NOMO-1 (cell line): Measurements from ENCODE around the gene CPN1.
A peak's percentile ranks its signal among the peaks of the same experiment; 100 is the strongest.
"Not testable (repeated sequence)": the region's sequence is repeated elsewhere in the genome, so short reads cannot be mapped to it uniquely, and the experiment has no call there.

ENCODE experiments used
- DNase-seq, 2 experiments: peaks; one replicate each; lab custom pipeline; 2025; ENCODE audit not compliant: unreplicated experiment in 2 of 2; lab: John Stamatoyannopoulos, UW

CPN1 gene

GRCh38 chr10:100025576-100025975 lies 56.1 kb downstream of the CPN1 start:
- DNase-seq: no peak

GRCh38 chr10:100024748-100025147 lies 56.9 kb downstream of the CPN1 start:
- no peak for DNase-seq

DNA sequence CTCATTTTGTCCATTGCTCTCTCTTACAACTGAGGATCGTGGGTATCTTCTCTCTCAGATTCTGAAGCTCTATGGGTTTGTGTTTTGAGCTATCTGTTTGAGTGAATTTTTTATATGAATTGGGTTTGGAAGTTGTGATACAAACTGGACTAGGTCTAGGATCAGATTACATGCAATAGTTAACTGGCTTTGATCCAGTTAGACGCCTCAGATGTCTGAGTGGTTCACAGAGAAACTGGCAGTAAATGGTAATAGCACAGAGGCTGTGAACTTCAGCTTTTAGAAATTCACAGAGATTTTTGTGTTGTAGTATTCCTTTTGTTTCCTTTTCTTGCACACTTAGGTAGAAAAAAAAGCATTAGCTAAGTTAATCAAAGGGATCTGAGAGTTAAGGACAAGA lies 59.3 kb downstream of the CPN1 start:
- no peak for DNase-seq

- no peak for DNase-seq
Observed at GRCh38 chr10:100021322-100021721, 60.3 kb downstream of the CPN1 start.

DNA sequence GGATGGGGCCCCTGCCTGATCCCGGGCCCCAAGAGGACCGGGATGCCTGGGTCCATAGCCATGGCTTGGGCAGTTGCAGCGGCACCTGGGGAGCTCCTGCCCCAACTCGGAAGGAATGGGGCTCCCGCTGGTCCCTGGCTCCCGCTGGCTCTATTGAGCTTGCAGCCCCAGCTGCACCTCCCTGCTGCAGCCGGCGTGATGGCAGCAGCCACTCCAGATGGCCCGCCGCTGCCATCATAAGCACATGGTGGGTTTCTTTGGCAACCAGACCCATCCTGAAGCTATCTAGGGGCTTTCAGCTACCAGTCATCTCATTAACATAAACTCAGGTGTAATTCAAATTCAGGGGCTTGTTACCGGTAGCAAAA lies 60.8 kb downstream of the CPN1 start:
- DNase-seq: no peak

DNA sequence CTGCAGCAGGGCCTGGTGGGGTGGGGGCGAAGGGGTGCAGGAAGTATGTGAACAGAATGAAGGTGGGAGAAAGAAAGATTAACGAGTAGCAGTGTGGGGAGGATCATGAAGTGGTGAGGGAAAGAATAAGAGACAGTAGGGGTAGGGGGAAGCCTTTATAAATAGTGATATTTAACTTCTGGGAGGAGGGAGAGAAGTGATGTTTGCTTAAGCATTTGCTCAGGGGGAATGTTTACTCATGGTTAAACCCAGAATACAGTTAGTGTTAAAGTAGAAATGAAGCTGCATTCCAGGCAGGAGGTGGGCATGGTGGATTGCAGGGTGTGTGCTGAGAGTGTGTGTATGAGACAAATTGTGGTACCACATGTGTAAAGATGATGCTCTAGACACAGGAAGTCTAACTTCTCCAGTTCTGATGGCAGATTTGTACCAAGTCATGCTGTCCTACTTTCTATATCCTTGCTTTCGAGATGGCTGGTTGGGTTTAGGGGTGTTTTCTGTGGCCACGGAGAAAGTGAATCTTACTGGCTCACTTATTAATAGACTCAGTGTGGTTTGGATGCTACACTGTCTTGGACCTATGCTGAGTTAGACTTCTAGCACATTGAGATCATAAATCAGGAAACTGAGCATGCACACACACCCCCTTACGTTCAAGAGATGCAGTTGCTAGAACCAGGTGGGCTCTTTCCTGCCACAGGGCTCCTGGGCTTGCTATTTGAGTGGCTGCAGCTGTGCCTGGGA lies 61.4 kb downstream of the CPN1 start:
- DNase-seq: no peak

- DNase-seq: no peak
Observed at GRCh38 chr10:100019787-100020141, 61.9 kb downstream of the CPN1 start.

DNA sequence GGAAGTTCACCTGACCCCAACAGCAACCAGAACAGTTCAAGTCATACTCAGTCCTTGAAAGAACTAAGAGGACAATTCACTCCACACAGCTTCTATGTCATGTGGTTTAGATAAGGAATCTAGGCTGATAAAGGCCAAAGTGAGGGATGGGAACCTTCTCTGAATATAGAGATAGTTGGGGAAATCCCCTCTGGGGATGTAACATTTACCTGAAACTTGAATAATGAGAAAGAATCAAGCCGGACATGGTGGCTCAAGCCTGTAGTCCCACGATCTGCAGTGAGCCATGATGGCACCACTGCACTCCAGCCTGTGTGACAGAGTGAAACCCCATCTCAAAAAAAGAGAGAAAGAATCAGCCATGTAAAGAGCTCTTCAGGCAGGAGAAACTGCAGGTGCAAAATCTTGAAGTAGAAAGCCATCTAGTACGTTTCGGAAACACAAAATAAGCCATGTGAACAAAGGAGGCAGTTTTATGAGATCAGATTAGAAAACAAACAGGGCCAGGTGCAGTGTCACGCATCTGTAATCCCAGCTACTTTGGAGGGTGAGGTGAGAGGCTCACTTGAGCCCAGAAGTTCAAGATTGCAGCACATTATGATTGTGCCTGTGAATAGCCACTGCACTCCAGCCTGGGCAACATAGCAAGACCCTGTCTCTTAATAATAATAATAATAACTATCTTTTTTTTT lies 67.5 kb downstream of the CPN1 start:
- DNase-seq: no peak

- DNase-seq: no peak
Observed at GRCh38 chr10:100013621-100014020, 68.0 kb downstream of the CPN1 start.

- not testable (repeated sequence) for DNase-seq
Observed at GRCh38 chr10:100011906-100012305, 69.8 kb downstream of the CPN1 start.

- peak; percentile 68 to 86 for DNase-seq
Observed at GRCh38 chr10:100009793-100010676, 71.6 kb downstream of the CPN1 start, which contains the start of gene DNMBP. Gene DNMBP, minus strand, starts transcription at chr10:100009947. Its CDS starts 37,823 bp downstream, at chr10:99972124.

DNA sequence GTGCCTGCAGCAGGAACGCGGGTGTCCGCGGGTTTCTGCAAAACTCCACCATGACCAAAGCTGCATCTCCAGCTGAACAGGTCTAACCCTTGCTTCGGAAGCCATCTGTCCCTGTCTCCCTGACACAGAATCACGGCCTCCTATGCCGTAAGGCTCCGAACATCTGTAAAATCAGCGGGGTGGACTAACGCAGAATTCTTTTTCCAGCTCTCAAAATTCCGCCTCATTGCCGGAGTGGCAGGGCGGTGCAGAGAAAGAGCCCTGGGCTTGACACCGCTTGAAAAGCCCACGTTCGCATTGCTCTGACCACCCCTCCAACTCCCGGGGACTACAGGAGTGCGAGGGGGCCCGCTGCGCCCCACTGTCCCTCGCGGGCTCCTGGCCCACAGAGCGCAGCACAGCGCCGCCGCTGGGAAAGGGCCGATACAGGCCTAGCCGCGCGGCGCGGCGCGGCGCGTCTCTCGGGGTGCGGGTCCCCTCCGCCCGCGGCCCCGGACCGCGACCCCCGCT lies 72.3 kb downstream of the CPN1 start:
- DNase-seq: peak; percentile 45 to 72

GRCh38 chr10:100008708-100009282 lies 72.9 kb downstream of the CPN1 start:
- DNase-seq: no peak

DNA sequence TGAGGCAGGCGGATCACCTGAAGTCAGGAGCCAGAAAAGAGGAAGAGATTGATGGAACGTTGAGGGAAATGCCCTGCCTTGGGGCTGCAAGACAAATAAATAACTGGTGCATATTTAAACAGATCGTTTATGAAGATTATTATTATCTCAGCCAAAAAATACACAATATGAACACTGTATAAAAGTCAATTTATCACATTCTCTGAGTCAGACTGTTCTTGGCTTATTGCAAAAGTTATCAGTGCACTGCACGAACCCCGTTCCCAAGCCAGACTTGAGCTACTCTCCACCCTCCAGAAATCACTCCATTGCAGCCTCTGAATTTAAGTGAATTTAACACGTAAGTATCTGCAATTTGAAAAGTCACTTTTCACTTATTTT lies 73.5 kb downstream of the CPN1 start:
- DNase-seq: no peak

DNA sequence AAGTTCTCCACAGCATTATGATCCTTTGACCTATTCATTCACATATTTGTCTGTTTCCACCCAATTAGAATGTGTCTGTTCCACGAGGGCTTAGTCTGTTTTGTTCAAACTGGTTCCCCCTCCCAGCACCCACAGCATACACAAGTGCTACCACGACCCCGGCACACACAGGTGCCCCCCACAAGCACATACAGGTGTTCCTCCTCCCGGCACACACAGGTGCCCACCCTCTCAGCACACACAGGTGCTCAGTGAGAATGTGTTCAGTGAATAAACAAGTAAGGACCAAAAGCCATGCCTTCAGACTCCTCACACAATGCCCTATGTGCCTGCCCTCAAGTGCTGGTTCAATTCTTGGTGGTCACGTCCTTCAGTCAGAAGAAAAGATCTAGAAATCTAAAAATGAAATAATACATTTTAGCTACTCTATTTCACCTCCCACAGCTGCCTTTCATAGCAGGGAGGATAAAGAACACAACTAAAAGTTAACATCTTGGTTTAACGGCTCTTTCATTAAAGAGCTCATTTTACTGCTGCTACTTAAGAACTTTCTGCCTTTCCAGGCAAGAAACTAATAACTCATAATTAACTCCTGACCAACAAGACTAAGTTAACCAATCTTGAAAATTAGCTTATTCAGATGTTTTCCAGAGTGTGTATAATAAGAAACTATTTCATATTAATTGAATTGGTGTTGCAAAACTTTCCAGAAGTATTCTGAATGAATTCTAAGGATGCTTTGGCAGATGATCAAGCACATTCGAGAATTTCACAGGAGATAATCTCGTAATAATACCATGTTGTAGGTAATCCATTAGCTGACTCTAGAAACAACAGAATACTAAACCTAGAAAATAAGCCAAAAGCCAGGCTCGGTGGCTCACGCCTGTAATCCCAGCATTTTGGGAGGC lies 74.2 kb downstream of the CPN1 start:
- no peak for DNase-seq

DNA sequence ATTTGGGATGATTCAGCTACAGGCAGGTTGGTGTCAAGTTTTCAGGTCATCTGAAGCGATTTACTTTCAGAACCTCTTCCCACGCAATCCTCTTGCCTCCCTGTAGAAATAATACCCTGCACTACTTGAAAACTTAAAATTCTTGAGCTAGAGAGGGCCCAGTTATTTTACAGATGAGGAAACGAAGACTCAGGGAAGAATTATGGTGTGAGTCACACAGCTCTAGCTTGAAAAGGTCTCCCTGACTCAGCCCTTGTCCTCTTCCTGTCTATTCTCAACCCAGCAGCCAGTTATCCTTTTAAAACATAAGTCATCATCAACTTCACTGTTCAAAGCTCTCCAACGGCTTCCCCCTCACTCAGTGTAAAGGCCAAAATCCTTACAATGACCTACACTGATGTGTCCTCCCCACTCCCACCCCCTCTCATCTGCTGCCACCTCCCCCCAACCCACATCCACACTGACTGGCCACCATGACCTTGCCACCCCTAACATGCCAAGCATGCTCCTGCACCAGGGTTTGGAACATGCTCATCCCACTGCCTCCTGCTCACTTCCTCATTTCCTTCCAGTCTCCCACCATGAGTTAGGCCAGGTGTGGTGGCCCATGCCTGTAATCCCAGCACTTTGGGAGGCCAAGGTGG lies 75.3 kb downstream of the CPN1 start:
- DNase-seq: peak; percentile 55 to 85

- DNase-seq: no peak
Observed at GRCh38 chr10:100004805-100005510, 76.7 kb downstream of the CPN1 start.

DNA sequence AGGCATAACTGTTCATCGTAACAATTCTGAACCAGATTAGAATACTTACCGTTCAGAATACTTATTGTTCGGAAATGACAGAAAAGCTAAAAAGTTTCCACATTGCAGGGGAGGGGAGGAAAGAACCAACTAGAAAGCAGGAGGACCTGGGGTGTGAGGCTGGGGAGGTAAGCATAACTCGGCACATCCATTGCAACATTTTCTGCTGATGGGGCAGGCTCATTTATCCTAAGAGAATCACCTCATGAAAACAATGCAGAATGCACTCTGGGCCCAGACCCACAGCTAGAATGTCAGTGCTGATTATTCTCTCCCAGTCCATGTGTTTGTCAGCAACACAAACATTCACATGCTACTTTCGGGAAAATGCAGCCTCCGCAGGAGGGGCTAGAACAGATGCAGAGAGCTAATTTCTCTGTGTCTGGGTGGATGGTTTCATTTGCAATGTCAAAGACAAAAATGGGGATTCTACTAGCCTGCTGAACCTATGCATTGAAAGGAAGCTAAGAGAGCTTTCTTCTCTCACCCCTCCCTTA lies 81.5 kb downstream of the CPN1 start:
- DNase-seq: no peak
